HK-2 (cell line): Measurements from ENCODE around the gene NMRK1.
A peak's percentile ranks its signal among the peaks of the same experiment; 100 is the strongest.

Experiments used
- DNase-seq: peaks from one replicate; pipeline ENCODE4 v3.0.0-alpha.2; 2018; ENCODE audit not compliant: unreplicated experiment

NMRK1 gene

DNA sequence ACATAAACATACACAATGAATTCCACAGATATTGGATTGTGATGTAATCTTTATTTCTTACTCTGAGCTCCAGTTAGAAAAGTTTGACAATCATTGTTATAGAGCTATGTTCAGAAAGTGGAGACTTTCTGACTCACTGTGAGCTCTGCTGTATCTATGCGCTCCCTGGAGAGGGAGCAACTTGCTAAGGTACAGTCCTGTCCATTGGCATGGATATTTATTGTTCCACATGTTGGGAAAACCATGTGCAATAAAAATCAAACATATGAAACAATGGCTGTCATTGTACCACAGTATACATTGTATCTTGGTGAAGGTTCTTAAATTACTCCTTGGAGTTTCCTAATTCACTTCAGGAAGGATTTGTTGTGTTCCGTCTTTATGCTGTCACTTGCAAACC, 26.8 kb downstream of the NMRK1 start:
- no peak for DNase-seq

DNA sequence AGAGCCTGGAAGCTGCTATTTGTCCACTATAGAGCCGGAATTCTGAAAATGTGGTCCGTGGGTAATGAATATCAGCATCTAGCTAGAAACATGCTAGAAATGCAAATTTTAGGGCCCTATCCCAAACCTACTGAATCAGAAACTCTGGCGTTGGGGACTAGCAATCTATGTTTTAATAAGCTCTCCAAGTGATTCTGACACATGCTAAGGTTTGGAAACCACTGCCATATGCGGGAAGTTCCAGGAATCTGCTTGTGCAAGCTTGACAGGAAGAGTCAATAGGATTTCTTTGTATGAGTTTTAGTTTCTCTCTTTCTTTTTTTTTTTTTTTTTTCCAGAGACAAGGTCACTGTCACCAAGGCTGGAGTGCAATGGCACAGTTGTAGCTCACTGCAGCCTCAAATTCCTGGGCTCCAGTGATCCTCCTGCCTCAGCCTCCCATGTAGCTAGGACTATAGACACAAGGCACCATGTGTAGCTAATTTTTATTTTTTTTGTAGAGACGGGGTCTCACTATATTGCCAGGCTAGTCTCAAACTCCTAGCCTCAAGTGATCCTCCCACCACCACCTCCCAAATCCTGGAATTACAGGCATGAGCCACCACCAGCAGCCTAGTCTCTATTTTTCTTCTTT, 33.5 kb downstream of the NMRK1 start:
- no peak for DNase-seq

DNA sequence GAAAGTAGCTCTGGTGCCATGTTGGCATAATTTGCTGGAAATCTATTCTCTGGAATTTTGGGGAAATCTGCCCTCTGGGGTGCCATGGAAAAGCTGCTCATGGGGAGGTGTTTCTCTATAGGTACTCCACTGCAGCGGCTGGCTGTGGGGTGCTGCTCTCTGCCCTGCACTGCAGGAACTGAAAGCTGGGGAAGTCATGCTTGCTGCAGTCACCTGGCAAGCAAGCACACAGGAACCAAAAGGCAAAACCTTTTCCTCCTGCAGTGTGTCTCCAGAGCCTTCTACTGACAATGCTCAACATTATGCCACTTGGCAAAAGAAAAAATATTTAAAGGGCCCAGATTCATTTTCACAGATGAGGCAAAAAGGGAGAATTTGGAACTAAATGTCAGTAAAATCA, 34.1 kb downstream of the NMRK1 start:
- no peak for DNase-seq

DNA sequence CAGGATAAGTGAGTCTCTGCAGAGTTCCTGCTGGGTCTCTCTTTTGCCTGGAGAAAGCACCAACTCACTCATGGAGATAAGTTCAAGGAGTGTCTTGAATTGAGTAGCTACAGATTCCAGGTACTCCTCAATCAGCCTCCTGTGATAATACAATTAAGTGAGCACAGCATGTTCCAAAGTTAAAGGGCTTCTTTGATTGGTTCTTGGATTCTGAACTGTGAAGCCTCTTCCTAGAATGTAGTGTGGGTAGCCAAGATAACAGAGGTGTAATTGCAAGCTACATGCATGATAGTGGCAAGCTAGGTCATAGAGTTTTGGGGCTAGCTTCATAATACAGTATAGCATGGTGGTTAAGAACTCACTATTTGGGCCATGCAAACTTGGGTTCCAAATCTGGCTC, 36.7 kb downstream of the NMRK1 start:
- DNase-seq: no peak

DNA sequence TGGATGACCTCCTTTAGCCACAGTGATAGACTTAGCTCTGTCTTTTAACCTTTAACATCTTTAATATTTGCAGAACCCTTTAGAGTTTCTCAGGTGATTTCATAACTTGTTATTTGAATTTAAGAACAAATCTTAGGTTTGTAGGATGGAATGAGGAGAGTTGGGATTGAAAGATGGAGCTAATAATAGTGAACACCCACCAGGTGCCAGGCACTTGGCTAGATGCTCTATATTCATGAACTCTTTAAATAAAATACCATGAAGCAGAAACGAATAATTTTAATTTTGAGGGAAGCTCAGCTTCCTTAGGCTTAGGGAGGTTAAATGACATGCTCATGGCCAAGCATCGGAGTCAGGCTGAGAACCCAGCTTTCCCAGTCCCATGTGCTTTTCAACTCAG, 40.4 kb downstream of the NMRK1 start:
- DNase-seq: no peak

DNA sequence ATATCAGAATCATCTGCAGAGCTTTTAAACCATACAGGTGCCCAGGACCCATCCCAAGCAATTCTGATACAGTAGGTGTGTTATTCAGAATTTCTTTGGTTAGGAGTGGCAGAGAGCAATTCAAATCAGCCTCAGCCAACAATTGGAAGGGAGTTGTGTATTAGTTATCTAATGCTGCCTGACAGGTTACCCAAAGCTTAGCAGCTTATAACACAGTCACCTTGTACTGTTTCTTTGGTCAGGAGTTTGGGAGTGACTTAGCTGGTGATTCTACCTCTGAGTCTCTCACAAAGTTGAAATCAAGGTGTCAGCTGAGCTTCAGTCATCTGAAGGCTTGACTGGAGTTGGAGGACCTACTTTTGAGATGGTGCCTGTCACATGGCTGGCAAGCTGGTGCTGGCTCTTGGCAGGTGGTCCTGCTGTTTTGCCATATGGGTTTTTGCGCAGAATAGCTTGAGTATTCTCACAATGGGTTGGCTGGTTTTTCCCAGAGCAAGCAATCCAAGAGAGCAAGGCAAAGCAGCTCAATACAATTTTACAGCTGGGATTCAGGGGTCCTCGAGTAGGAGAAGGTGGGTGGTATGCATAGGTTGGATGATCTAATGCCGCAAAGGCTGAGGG, 41.1 kb downstream of the NMRK1 start:
- no peak for DNase-seq

DNA sequence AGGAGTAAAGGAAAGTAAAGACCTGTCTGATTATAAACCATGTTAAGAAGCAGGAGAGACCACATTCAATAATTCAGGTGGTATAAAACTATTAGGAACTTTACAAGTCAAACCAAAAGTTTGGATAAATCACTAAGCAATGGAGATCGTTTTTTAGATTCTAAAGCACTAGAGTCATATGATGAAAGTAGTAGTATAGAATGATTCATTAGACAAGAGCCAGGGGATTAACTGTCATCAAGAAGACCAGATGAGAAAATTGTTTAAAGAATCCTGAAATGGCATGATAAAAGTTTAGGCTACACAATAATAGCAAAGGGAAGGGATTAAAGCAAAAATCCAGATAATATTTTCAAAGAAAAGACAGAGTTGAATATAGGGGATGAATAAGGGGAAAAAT, 46.9 kb downstream of the NMRK1 start:
- DNase-seq: no peak

DNA sequence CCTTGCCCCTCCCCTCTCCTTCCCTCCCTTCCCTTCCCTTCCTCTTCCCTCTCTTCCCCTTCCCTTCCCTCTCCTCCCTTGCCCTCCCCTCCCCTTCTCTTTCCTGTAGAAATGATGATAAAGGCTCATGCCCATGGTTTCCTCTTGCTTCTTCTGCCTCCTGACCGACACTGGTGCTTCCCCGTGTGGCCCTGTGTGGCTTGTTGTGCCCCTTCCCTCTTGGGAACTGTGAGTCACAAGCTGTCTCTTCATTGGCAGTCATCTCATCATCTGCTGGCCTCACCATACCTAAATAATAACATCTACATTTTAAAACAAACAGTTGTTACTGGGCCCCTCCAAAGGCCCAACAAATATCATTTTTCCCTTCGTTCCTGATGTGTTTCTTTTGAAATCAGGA, 48.2 kb downstream of the NMRK1 start:
- no peak for DNase-seq

DNA sequence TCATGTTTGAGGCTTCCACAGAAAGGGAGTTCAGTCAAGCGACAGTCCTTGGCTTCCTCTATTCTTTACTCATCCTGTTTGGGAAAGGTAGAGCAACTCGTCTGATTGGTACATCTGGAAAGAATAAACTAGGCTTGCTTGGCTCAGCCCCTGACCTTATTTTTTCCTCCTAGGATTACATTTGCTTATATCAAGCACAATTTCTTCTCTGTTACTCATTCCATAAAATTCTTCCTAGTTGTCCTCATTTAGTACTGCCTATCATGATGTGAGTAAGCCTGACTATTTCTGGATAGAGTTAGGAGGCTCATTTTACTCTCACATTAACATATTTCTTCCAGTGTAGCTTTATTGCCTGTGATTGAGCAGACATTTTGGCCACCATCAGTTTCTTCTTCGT, 48.9 kb downstream of the NMRK1 start:
- DNase-seq: no peak

DNA sequence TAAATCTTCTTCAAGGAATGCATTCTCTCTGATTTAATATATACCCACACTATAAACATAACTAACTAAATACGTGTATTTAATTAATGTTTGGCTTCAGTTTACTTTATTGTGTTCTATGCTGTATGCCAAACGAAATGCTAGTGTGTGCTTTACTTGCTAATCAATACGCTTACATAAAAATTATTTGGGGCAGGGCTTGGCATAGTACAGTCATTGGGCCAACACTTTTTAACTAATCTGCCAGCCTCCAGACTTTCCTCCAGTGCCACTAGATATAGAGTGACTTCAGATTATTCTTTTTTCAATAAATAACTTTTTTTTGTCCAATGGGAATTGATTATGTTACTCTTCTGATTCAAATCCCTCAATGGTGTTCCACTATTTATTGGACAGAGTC, 51.2 kb downstream of the NMRK1 start:
- no peak for DNase-seq

DNA sequence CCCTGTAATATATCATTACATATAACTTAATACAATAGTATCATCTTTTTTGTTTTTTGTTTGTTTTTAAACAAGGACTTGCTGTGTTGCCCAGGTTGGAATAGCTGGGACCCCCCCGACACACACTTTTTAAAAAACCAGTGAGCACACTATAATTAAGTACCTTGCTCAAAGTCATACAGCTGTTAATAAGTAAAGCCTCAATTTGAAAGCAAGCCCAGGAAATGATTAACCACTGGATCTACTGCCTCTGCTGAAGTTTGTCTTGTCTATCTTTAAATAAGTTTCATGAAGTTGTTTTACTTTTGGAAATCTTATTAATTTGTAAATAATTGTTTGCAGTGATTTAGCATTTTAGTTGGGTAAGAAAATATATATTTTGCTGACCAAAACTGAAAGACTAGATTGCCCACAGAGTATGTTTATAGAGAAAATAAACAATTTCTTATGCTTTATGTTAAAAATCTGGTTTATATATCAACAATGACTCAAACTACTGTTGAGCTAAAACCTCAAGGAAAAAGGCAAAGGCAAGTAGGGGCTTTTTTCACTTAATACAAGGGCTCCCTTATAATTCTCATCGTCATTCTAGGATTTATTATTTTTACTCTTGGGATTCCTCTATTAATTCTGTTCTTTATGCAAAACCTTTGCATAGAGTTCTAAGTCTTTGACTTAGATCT, 54.0 kb downstream of the NMRK1 start:
- DNase-seq: no peak

DNA sequence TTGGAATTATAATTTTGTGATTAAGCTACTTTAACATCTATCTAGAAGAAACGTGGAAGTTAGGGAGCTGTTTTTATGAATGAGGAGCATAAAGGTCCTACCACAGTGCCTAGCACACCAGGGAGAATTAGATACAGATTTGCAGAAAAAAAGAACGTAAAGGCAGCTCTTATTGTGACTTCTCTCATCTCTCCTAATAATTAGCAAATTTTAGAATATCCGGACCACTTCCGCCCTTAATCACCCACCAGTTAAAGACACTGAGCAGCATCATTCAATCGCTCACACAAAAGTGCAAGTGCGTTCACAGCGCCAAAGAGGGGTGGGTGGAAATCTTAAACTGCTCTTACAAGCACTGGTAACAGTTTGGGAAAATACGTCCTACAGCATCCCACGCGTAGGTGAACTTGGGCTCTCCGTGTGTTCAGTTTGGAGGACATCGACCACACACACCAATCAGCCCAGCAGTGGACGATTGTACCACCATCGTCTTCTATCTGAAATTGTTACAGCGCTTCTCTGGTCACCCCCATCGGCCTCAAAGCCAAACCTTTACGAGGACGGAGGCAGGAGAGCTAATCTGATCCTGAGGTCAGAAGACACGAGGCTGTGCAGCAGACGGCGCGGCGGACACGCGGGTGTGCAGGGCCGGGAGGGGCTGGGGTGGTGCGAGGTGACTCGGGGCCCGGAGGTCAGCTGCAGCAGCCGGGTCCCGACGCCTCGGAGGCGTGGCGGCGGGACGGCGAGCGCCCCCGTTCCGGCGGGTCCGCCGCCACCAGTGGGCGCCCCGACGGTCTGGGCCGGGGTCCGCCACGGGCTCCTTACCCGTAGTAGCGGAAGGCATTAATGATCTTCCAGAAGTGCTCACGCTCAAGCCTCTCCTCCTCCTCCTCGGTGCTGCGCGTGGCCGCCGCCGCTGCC, 60.5 kb downstream of the NMRK1 start:
- peak; percentile 29 for DNase-seq

DNA sequence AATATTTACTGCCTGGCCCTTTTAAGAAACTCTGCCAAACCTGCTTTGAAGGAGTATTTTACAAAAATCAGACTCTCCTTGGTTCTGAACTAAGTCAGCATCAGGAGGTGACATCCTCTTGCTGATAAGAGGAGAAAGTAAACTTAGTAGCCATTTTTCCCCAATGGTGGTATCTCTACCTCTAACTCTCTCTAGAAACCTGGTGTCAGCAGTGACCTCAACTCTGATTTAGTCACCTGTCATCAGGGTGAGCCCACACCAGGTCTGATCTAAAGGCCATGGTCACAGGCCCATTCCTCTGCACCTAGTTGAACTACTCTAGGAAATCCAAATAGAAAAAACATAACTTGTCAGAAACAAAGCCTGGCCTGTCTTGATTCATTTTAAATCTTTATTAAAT, 64.1 kb downstream of the NMRK1 start:
- no peak for DNase-seq

DNA sequence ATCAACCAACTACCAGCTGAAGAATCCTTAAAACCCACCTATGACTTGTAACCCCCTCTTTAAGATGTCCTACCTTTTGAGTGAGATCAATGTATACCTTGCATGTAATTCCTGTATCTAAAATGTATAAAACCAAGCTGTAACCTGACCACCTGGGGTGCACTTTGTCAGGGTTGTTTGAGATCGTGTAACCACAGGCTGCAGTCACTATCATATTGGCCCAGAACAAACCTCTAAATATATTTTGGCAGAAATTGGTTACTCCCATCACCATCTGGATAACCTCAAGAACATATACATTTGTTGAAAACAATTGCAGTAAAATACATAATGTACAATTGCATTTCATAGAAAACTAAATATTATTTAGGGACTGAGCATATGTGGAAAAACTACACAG, 68.3 kb downstream of the NMRK1 start:
- DNase-seq: no peak

DNA sequence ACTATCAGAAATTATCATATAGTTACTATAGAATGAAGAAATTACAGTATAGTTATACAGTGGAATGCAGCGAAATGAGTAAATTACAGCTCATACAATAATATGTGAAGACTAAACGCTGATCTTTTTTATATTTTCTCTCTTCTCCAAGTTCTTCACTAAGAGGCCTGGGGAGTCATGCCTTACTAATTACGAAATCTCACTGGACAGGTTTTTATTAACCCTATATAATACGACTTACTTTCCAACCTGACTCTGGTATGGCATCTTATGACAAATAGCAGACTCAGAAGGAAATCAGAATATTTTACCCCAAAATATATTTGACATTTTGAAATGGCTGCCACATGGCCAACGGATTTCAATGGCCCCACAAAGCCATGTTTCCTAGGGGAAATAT, 68.9 kb downstream of the NMRK1 start:
- no peak for DNase-seq

DNA sequence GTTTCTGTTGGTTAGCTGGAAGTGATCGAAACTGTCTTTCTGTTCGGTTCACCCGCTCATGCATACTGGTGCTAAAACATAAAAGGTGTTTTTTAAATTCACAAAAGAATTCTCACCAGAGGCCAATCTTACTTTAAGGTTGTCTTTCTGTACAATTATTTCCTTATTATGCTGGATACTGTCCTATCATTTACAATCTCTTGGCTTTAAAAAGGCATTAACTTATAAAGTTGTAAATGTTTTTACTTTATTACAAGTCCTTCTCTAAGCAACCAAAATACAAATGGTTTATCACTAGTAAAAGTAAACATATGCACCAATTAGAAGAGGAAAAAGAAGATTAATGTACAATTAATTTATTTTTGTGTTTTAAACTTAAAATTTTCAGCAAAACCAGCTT, 70.6 kb downstream of the NMRK1 start:
- DNase-seq: no peak

DNA sequence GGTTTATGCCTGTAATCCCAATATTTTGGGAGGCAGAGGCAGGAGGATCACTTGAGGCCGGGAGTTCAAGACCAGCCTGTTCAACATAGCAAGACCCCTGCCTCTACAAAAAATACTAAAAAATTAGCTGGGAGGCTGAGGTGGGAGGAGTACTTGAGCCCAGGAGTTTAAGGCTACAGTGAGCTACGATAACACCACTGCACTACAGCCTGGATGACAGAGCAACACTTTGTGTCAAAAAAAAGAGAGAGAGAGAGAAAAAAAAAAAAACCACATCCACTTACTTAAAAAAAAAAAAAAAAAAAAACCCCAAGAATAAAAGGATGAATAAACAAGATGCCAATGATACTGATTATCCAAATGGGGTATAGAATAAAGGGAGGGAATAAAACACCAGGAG, 74.2 kb downstream of the NMRK1 start:
- no peak for DNase-seq
